HEK293T (cell line): ENCODE measurements around the gene HECTD1.

Source experiments
- ARNT ChIP-seq: fragments of 450-650 bp; IDR thresholded peaks from 2 replicates; pipeline ENCODE4 v1.6.1; 2017; ENCODE audit warnings: mild to moderate bottlenecking
- CTBP1 ChIP-seq: fragments of 450-650 bp; IDR thresholded peaks from 2 replicates; pipeline ENCODE4 v1.6.1; 2016; ENCODE audit warnings: borderline replicate concordance
- ELF4 ChIP-seq: fragments of 450-650 bp; IDR thresholded peaks from 2 replicates; pipeline ENCODE4 v1.6.1; 2017; ENCODE audit warnings: antibody characterized with exemption
- FOXA1 ChIP-seq: fragments of 450-650 bp; IDR thresholded peaks from 2 replicates; pipeline ENCODE4 v1.6.1; 2016; ENCODE audit warnings: mild to moderate bottlenecking
- FOXM1 ChIP-seq: fragments of 450-650 bp; IDR thresholded peaks from 2 replicates; pipeline ENCODE4 v1.6.1; 2017; ENCODE audit warnings: mild to moderate bottlenecking, borderline replicate concordance
- L3MBTL2 ChIP-seq: fragments of 450-650 bp; conservative IDR thresholded peaks from 2 replicates; pipeline ENCODE4 v1.6.1; 2016; ENCODE audit warnings: mild to moderate bottlenecking
- NFRKB ChIP-seq: fragments of 450-650 bp; IDR thresholded peaks from 2 replicates; pipeline ENCODE4 v1.6.1; 2016; ENCODE audit warnings: mild to moderate bottlenecking, moderate library complexity
- SP1 ChIP-seq: fragments of 450-650 bp; IDR thresholded peaks from 2 replicates; pipeline ENCODE4 v1.6.1; 2017
- SUZ12 ChIP-seq: fragments of 450-650 bp; IDR thresholded peaks from 2 replicates; pipeline ENCODE4 v1.6.1; 2016; ENCODE audit warnings: mild to moderate bottlenecking
- TF ChIP-seq, protein P1 (sequence below): fragments of 450-650 bp; IDR thresholded peaks from 2 replicates; pipeline ENCODE4 v1.6.1; 2016

DNA sequence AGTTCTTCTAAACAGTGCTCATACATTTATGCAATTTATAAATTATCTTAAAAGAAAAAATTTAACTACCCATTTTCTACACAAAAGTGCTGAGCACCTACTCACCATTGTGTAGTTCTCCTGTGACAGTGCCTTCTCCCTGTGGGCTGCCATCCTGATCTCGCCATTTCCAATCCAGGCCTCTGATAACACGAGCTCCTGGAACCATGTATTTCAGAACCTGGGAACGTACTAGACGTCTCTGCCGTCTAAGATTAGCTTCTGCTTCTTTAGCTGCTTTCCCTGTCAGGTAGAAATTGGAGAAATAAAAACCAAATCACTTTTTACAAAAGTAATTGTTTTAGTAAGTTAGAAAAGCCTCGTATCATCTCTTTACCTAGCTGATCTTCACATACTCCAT is 74.5 kb downstream of the HECTD1 start:
- TF ChIP-seq ELF4 = no peak
- no peak for TF ChIP-seq FOXA1
- TF ChIP-seq NFRKB = no peak
- no peak for TF ChIP-seq SP1
- TF ChIP-seq FOXM1 = no peak
- TF ChIP-seq ARNT = no peak
- TF ChIP-seq, protein P1, sequence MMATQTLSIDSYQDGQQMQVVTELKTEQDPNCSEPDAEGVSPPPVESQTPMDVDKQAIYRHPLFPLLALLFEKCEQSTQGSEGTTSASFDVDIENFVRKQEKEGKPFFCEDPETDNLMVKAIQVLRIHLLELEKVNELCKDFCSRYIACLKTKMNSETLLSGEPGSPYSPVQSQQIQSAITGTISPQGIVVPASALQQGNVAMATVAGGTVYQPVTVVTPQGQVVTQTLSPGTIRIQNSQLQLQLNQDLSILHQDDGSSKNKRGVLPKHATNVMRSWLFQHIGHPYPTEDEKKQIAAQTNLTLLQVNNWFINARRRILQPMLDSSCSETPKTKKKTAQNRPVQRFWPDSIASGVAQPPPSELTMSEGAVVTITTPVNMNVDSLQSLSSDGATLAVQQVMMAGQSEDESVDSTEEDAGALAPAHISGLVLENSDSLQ = no peak
- no peak for TF ChIP-seq CTBP1
- TF ChIP-seq SUZ12 = no peak
- TF ChIP-seq L3MBTL2 = no peak
